ENCODE data around the gene MED23. TPM values are rescaled to one million over a fixed set of nuclear protein-coding genes. Genes with fewer than 3 reads are reported as not detected.

MED23 gene
- total and polyA plus RNA-seq, 9 of the 15 experiments (the other 6 are each of a cell fraction or from before 2014, with no cell fraction given): 13.7 to 61.2 (median 27.2) TPM

DNA sequence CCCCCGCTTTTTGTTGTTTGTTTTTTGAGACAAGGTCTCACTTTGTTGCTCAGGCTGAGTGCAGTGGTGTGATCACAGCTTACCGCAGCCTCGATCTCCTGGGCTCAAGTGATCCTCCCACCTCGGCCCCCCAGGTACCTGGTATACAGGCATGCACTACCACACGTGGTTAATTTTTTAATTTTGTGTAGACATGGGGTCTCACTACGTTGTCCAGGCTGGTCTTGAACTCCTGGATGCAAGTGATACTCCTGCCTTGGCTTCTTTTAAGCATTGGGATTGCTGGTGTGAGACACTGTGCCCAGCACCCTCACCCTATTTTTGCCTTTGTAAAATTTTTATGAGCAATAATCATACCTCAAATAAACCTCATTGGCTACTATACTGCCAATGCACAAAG, 14.5 kb upstream of the MED23 start:
- TF ChIP-seq ZNF121 (CRISPR knock-in tag; conservative IDR thresholded peaks at IDR 0.05) (peak; percentile 91), STAT5B (CRISPR knock-in tag; IDR thresholded peaks at IDR 0.05) (no peak), KDM5B (IDR thresholded peaks at IDR 0.05; ENCODE audit: insufficient replicate concordance, low read depth, low read length) (no peak), ZNF347 (CRISPR knock-in tag; IDR thresholded peaks at IDR 0.05; ENCODE audit: low read depth) (no peak), RCOR1 (IDR thresholded peaks at IDR 0.05; ENCODE audit: borderline replicate concordance in 1 of 2, low read depth in 2 of 2, low read length in 2 of 2) (no peak), POU5F1 (IDR thresholded peaks at IDR 0.05; ENCODE audit: borderline replicate concordance, low read depth, low read length, partially characterized antibody) (no peak), TCFL5 (CRISPR knock-in tag; conservative IDR thresholded peaks at IDR 0.05) (no peak), WHSC1 (IDR thresholded peaks at IDR 0.05; ENCODE audit: low read length) (peak; percentile 60), RBM25 (IDR thresholded peaks at IDR 0.05; ENCODE audit: low read depth, low read length, severe bottlenecking) (peak; percentile 56), BCOR (IDR thresholded peaks at IDR 0.05) (peak; percentile 41; the same call in 1 of the 2 replicates), ZNF41 (CRISPR knock-in tag; conservative IDR thresholded peaks at IDR 0.05) (no peak)
- H3K9me3 ChIP-seq (replicated peaks; ENCODE audit: control insufficient read depth, insufficient read depth, low read depth, low read length): peaks cover 2% of the 10 kb centered on the region; the same call in 1 of the 2 replicates
- FAIRE-seq (no peak), ATAC-seq (no peak), DNase-seq (ENCODE audit: extremely low read depth in 1 of 4, low spot score in 3 of 4) (no peak)
- no peak overlapping the region for H3K27ac ChIP-seq (ENCODE audit: extremely low read depth, low read depth, low read length)
- H3K4me3 ChIP-seq: no peak overlapping the region
- ChIA-PET POLR2A (no interaction called here), CTCF (ENCODE audit: low intra/inter-chr PET ratio) (no interaction called here)
- no peaks in the 10 kb centered on the region for H3K27me3 ChIP-seq (ENCODE audit: control insufficient read depth in 2 of 2, insufficient read depth in 2 of 2, low read length in 2 of 2)
- peaks cover 75% of the 10 kb centered on the region for H3K79me2 ChIP-seq (ENCODE audit: control insufficient read depth, insufficient read depth, low read length)
- WGBS (ENCODE audit: insufficient coverage, low coverage, missing lambda C conversion rate): 87% methylated on average over 6 of the region's 6 CpGs
- H3K36me3 ChIP-seq (ENCODE audit: control insufficient read depth, insufficient read depth, low read length): peaks cover 8% of the 10 kb centered on the region; the same call in 2 of the 3 replicates
- intact Hi-C loops (cut with micrococcal nuclease): no loop called here
- H4K20me1 ChIP-seq (replicated peaks; ENCODE audit: control insufficient read depth, insufficient read depth, low read length): no peaks in the 10 kb centered on the region
- H3K4me2 ChIP-seq (ENCODE audit: insufficient read depth, low read length): no peak overlapping the region
- no peaks in the 10 kb centered on the region for H3K9me1 ChIP-seq (ENCODE audit: control insufficient read depth, insufficient read depth, low read length)
- BruUV-seq (replicated peaks): no TSS peak
- in situ Hi-C loops (cut with MboI): loop anchor here (25.0 kb wide), 1 partner anchor 1170 kb away; the partner anchor contains the start of gene RPS12
- no peak overlapping the region for H3K9ac ChIP-seq (ENCODE audit: insufficient read depth in 1 of 2, low read depth in 2 of 2, low read length in 2 of 2)
- H2AFZ ChIP-seq (ENCODE audit: low read depth, low read length): no peak overlapping the region
- H3K4me1 ChIP-seq (replicated peaks in 1 of 2; ENCODE audit: control insufficient read depth in 2 of 2, insufficient read depth in 2 of 2, low read length in 2 of 2): peaks cover 19 to 55% of the 10 kb centered on the region in 2 experiments
